Activated CD8-positive, alpha-beta memory T cell treated with anti-CD3 and anti-CD28 coated beads for 4 hours (primary cell): ENCODE data around the gene ID4.

Source experiments
- DNase-seq, 2 donors: peaks; one replicate each; pipeline ENCODE4 v3.0.0-alpha.2; 2020; ENCODE audit warnings: low read depth in 2 of 2

ID4 gene

GRCh38 chr6:19857703-19858102 lies 20.5 kb downstream of the ID4 start:
- no peak for DNase-seq

GRCh38 chr6:19860235-19860877 lies 23.2 kb downstream of the ID4 start:
- DNase-seq: no peak

- no peak for DNase-seq
These were observed 27.1 kb downstream of the ID4 start for GRCh38 chr6:19864285-19864684.

- no peak for DNase-seq
These were observed 28.0 kb downstream of the ID4 start for GRCh38 chr6:19865178-19865577.

GRCh38 chr6:19866173-19866984 lies 29.2 kb downstream of the ID4 start:
- no peak for DNase-seq

GRCh38 chr6:19866985-19867627 lies 29.9 kb downstream of the ID4 start:
- no peak for DNase-seq

- DNase-seq: no peak
These were observed 32.3 kb downstream of the ID4 start for GRCh38 chr6:19869464-19869863.

- DNase-seq: no peak
These were observed 33.2 kb downstream of the ID4 start for GRCh38 chr6:19870322-19870721.

- DNase-seq: no peak
These were observed 35.9 kb downstream of the ID4 start for GRCh38 chr6:19873031-19873430.

- no peak for DNase-seq
These were observed 39.5 kb downstream of the ID4 start for GRCh38 chr6:19876672-19877071.

- DNase-seq: no peak
These were observed 42.5 kb downstream of the ID4 start for GRCh38 chr6:19879663-19880062.

GRCh38 chr6:19880066-19880465 lies 42.9 kb downstream of the ID4 start:
- DNase-seq: no peak

- no peak for DNase-seq
These were observed 54.3 kb downstream of the ID4 start for GRCh38 chr6:19891451-19891850.
